Right cardiac atrium (tissue), 5 donors: Measurements from ENCODE around the gene TCEAL7. TPM values are rescaled to one million over a fixed set of nuclear protein-coding genes. Genes with fewer than 3 reads are reported as not detected.
A peak's percentile ranks its signal among the peaks of the same experiment; 100 is the strongest.
"Not testable (repeated sequence)": the region's sequence is repeated elsewhere in the genome, so short reads cannot be mapped to it uniquely, and the experiment has no call there.

Source experiments
- ATAC-seq, 2 donors: fragments of 200-7000 bp; cut with Tn5 transposase; one replicate each; pipeline versions ENCODE4 v1.8.0 to v1.9.1; 2020; ENCODE audit warnings: moderate library complexity in 2 of 2, mild to moderate bottlenecking in 1 of 2
- DNase-seq, 3 donors: peaks; one replicate each; pipeline ENCODE4 v3.0.0-alpha.2; 2020
- H3K27ac ChIP-seq: one replicate; pipeline ENCODE4 v1.5.1; 2013; ENCODE audit warnings: mild to moderate bottlenecking, low read length, control low read depth, moderate library complexity
- H3K27me3 ChIP-seq: one replicate; pipeline ENCODE4 v1.6.1; 2013; ENCODE audit not compliant: control insufficient read depth, insufficient read depth
- H3K4me1 ChIP-seq: one replicate; pipeline ENCODE4 v1.6.1; 2013; ENCODE audit warnings: low read length; ENCODE audit not compliant: control insufficient read depth, insufficient read depth
- H3K4me3 ChIP-seq: one replicate; pipeline ENCODE4 v1.5.1; 2013; ENCODE audit warnings: low read length, control low read depth
- H3K9me3 ChIP-seq: one replicate; pipeline ENCODE4 v1.6.1; 2013; ENCODE audit warnings: low read length; ENCODE audit not compliant: control insufficient read depth
- WGBS: extraction: QIAGEN DNeasy Blood & Tissue Kit; methylation state at CpG from one replicate; pipeline ENCODE4 v1.1.7; 2013; 5-methylcytosine and 5-hydroxymethylcytosine counted together
- intact Hi-C, 4 donors: fragments of 100-400 bp; cut with DNase I; formaldehyde crosslinking; loops; one replicate each; pipeline versions ENCODE4 v1.11.0 to v1.14.0; 2022 to 2023
- long read RNA-seq, 4 donors: library from polyadenylated mRNA; unstranded; transcript quantifications; one replicate each; pipeline ENCODE4 v2.0.0, GENCODE V29; 2020 to 2021
- polyA plus RNA-seq: library from polyadenylated mRNA; stranded (reverse); fragments of 200-250 nt; gene quantifications from one replicate; pipeline ENCODE4 v1.2.3, GENCODE V29; 2013
- total RNA-seq, 4 donors: library from RNA; stranded (reverse); fragmentation: NEBNext Ultra II Directional; extraction: Animal tissue kit (Norgen Biotek cat#: 25700); gene quantifications; one replicate each; pipeline ENCODE4 v1.2.1, GENCODE V29; 2021
- donor health status: healthy with polysubstance abuse.
- donor health status: DM: no; HTN: yes; CAD: no.
- donor health status: DM: no; HTN: no; CAD: no.
- donor health status: DM: no; HTN: yes; CAD: no; lungs with severe emphysema.
- donor health status: DM: yes; HTN: yes; CAD: no.

TCEAL7 gene, protein sequence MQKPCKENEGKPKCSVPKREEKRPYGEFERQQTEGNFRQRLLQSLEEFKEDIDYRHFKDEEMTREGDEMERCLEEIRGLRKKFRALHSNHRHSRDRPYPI
- total RNA-seq (1 to 10 TPM; 8.0 to 9.7 (median 8.9) TPM), polyA plus RNA-seq (12.3 TPM)
- long read RNA-seq, donor 1, partial matches to known transcripts = 0 of 4 reads
- long read RNA-seq, donor 1, other reads (novel, unspliced or antisense) = 0 of 4 reads
- long read RNA-seq, donor 2, partial matches to known transcripts = 1 of 1 reads
- long read RNA-seq, donor 2, other reads (novel, unspliced or antisense) = 0 of 1 reads
- long read RNA-seq, donor 3, transcript TCEAL7-201 (3 exons, 1,177 nt) = major isoform, 5 of 6 reads
- long read RNA-seq, donor 3, partial matches to known transcripts = 1 of 6 reads
- long read RNA-seq, donor 3, other reads (novel, unspliced or antisense) = 0 of 6 reads
- long read RNA-seq, donor 4, partial matches to known transcripts = 0 of 2 reads
- long read RNA-seq, donor 4, other reads (novel, unspliced or antisense) = 0 of 2 reads

DNA sequence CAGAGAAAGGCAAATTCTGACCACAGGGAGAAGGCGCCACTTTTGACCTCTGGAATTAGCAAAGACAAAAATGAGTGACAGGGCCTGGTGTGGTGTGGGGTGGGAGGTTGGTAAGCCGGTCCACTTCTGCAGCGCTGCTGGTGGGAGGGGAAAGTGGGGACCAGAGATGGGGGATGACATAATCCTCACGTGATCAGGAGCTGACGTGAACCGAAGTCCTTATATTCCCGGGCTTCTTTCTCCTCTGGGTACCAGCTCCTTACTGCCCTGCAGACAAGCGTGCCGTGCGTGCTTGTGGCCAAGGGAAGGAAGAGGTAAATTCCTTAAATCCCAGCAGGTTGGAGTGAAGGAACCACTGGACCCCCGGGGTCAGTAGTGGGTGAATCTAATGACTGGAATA, at the start of gene TCEAL7:
TCEAL7 (plus strand) TSS at position 249 of the 400 bp plus-strand sequence. CDS start 1,165 bp downstream, outside the sequence.
- WGBS = 21% methylated on average over 11 of the region's 11 CpGs
- ATAC-seq (peak; percentile 77 to 88), DNase-seq (peak in 1 of 3 donors; percentile 57)
- intact Hi-C loops = no loop called here
- no peaks in the 10 kb centered on the region for H3K4me1 ChIP-seq
- no peaks in the 10 kb centered on the region for H3K27me3 ChIP-seq
- H3K27ac ChIP-seq = no peak within 1 kb of the TSS
- H3K4me3 ChIP-seq = peak within 1 kb of the TSS; percentile 70
- no peaks in the 10 kb centered on the region for H3K9me3 ChIP-seq

DNA sequence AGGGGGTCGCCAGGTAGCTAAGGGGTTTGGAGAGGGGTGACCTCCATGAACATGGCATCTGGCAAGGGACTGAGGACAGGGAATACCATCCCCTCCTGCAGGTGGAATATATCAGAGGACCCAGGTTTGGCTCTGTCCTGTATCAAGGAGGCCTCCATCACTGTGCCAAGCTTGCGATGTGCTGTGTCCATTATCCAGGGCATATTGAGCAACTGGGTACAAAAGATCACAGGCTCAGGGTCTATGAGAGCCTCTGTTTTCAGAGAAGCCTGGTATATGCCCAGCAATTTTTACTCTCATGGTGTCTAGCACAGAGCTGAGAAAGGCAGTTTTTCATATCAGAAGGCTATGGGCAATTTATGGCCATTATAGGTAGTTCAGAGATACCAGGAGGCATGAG, 36.9 kb upstream of the TCEAL7 start:
- intact Hi-C loops = no loop called here
- DNase-seq = no peak

DNA sequence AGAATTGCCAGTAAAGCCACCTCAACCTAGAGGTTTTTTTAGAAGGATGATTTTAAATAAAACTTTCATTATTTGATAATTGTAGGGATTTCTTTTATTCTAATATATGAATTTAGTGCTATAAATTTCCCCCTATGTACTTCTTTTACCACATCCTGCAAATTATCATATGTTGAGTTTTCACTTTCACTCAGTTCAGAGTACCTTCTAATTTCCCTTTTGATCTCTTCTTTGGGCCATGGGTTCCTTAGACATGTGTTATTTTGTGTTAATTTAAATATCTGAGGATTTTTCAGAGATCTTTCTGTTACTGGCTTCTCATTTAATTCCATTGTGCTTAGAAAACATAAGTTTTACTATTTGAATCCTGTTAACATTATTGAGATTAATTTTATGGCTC, 25.3 kb upstream of the TCEAL7 start:
- Histone ChIP-seq H3K4me1 (no peaks in the 10 kb centered on the region), H3K4me3 (no peak overlapping the region), H3K27me3 (no peaks in the 10 kb centered on the region), H3K27ac (no peak overlapping the region), H3K9me3 (no peaks in the 10 kb centered on the region)
- intact Hi-C loops = no loop called here
- no peak for ATAC-seq
- no peak for DNase-seq

More for the DNA sequence above, 36.9 kb upstream of the TCEAL7 start:
- Histone ChIP-seq H3K4me1 (no peaks in the 10 kb centered on the region), H3K27me3 (no peaks in the 10 kb centered on the region), H3K27ac (no peak overlapping the region), H3K9me3 (no peaks in the 10 kb centered on the region), H3K4me3 (no peak overlapping the region)
- no peak for ATAC-seq
- WGBS = 92% methylated on average over 2 of the region's 2 CpGs

DNA sequence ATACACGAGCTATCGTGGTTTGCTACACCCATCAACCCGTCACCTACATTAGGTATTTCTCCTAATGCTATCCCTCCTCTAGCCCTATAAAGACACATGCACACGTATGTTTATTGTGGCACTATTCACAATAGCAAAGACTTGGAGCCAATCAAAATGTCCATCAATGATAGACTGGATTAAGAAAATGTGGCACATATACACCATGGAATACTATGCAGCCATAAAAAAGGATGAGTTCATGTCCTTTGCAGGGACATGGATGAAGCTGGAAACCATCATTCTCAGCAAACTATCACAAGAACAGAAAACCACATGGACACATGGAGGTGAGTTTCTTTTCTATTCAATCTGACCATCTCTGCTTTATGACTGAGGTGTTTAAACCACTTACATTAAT, 24.4 kb upstream of the TCEAL7 start:
- intact Hi-C loops = not testable (repeated sequence)
- 87% methylated on average over 4 of the region's 4 CpGs for WGBS

DNA sequence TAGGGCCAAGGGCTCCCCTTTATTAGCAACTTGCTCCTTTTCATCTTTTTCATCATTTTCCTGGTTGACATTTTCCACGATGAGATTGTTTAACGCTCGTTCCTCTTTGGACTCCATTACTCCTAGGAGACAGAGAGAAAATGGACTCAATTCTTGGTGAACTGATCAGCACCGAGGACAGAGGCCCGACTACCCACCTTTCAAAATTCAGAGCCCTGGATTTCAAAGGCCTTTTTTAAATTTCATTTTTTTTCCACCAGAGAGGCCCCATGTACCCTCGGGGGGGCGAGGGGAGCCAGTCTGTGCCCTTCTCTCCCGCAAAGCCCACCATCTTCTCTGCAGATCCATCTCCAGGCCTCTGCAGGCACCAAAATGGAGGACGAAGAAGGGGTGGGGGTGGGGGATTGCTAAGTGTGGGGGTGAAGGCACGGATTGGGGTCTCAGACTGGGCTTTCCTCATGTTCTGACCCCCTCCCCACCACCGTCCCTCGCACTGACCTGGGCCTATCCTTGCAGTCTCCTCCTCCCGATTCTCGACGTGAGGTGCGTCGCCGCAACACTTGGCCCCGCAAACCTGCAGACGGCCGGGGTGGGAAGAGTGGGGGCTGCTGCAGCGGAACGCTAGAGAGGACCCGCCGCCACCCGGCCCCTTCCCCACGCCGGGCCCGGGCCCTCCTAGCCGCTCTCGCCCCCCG, 20.0 kb upstream of the TCEAL7 start:
- ATAC-seq (no peak), DNase-seq (no peak)
- no peak overlapping the region for H3K27ac ChIP-seq
- H3K4me3 ChIP-seq = peak overlapping the region; percentile 37
- H3K4me1 ChIP-seq = no peaks in the 10 kb centered on the region
- intact Hi-C loops = no loop called here
- WGBS = 18% methylated on average over 32 of the region's 32 CpGs
- H3K9me3 ChIP-seq = no peaks in the 10 kb centered on the region
- no peaks in the 10 kb centered on the region for H3K27me3 ChIP-seq

More for the DNA sequence above, 24.4 kb upstream of the TCEAL7 start:
- not testable (repeated sequence) for DNase-seq, ATAC-seq, H3K4me3 ChIP-seq, H3K27ac ChIP-seq, H3K9me3 ChIP-seq, H3K4me1 ChIP-seq, H3K27me3 ChIP-seq

DNA sequence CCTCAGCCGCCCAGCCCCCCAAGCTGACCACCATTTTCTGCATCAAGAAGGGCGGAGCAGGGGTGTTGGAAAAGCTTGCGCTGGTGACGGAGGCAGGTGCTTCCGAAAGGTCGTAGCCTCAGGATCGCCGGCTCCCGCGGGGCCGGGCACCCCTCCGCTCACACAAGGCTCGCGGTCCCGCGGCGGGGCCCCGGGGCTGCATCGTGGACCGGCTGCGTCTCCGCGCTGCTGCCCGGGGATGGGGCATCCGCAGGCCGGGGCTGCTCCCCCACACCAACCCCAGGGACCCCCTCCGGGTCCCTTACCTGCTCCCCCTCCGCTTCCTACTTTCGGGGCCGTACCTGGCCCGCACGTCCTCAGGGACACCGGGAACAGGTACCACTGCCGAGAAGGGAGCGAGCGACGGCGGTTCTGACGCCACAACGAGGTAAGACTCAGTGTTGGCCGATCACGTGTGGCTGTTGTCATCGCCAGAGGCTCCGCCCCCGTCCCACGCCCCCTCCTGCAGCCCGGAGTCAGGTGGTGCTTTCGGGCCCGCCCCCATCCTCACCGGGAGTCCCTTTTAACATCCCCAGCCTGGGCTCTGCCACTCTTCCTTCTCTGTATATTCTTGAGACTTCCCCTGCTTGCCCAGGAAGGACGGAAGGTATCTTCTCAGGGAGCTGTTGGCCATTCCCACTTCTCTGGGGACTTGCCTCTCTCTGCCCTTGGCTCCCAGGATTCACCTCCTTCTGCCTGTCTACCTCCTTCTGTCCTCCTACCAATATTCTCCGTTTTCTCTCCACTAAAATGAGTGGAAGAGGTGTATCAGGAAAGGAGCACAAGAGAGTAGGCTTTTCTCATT, 19.3 kb upstream of the TCEAL7 start, which contains the start of gene BEX2:
BEX2 (minus strand) TSS at position 436 of the 844 bp plus-strand sequence. CDS start 1,014 bp downstream, outside the sequence.
- intact Hi-C loops = no loop called here
- Histone ChIP-seq H3K4me3 (peak within 1 kb of the TSS; percentile 37), H3K9me3 (no peaks in the 10 kb centered on the region), H3K4me1 (no peaks in the 10 kb centered on the region), H3K27me3 (no peaks in the 10 kb centered on the region), H3K27ac (no peak within 1 kb of the TSS)
- peak; percentile 90 to 95 for ATAC-seq
- WGBS = 3% methylated on average over 51 of the region's 52 CpGs
- peak; percentile 44 to 86 (median 75) for DNase-seq

DNA sequence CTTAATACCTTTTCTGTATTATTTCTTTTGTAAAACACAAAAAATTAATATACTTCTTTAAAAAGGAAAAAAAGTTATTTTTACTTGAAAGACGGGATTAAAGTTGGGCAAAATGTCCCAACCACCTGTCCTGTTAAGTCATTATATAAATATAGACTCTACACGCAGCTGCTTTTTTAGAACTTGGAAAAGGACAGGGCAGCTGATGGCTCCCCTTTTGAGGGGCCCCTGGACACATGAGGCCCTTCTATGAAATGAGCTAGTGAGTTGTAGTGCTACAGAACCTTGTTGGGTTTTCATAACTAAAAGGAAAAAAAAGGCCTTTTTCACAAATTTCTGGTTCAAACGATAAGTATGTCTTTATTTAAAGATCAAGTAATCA, 18.6 kb upstream of the TCEAL7 start:
- Histone ChIP-seq H3K4me3 (no peak overlapping the region), H3K27me3 (no peaks in the 10 kb centered on the region)
- ATAC-seq = no peak

DNA sequence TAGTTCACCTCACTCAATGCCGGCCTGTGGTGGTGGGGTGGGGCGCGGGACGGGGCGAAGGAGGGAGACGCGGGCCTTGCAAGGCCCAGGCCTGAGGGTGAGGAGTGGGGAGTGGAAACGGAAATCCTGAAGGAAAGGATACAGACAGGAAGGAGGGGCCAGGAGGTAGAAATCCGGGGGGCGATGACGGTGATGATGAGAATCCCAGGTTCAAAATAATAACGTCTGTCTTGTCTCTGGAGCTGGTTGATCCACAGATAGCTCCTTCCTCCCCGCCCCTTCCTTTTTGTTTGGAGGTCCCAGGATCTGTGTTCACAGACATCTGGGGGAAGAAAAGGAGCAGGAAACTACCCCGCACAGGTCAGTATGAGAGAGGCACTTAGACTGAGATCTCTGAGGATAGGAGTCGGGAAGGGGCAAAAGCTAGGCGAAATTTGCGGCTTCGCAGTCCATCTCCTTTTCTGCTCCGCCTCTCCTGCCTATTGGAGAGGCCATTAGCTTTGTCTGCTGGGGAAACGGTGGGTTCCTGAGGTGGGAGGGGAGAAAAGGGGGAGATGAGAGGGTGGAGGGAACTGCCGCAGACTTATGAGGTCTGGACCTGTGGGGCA, 746 bp downstream of the TCEAL7 start:
- no peak overlapping the region for H3K27ac ChIP-seq
- intact Hi-C loops = no loop called here
- no peaks in the 10 kb centered on the region for H3K9me3 ChIP-seq
- no peak for DNase-seq
- WGBS = 9% methylated on average over 21 of the region's 21 CpGs
- no peaks in the 10 kb centered on the region for H3K4me1 ChIP-seq
- ATAC-seq = peak; percentile 45 to 57
- peak overlapping the region; percentile 70 for H3K4me3 ChIP-seq
- no peaks in the 10 kb centered on the region for H3K27me3 ChIP-seq

More for the DNA sequence above, 18.6 kb upstream of the TCEAL7 start:
- H3K9me3 ChIP-seq = no peaks in the 10 kb centered on the region
- DNase-seq = no peak
- WGBS = 79% methylated on average over 3 of the region's 3 CpGs
- intact Hi-C loops = no loop called here
- H3K27ac ChIP-seq = no peak overlapping the region
- no peaks in the 10 kb centered on the region for H3K4me1 ChIP-seq

DNA sequence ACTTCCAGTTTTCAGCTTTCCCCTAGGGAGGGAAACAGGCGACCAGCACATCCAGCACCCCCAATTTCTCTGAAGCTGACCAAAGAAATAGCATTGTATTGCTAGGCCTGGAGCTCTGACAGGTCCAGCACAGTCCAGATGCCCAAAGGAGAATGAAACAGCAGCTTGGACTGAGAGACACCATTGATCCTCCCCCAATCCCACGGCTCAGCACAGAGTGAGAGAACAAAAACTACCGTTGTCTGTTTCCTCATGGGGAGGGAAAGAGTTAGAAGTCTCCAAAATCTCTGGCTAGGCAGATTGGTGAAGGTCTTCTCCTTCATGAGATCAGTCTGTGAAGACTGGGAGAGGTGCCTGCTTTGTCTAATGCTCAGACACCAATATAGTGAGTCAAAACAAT, 8.6 kb downstream of the TCEAL7 start:
- no peaks in the 10 kb centered on the region for H3K27me3 ChIP-seq
- 57% methylated on average over 3 of the region's 3 CpGs for WGBS
- H3K4me1 ChIP-seq = no peaks in the 10 kb centered on the region
- no peak for DNase-seq
- intact Hi-C loops = no loop called here
- no peaks in the 10 kb centered on the region for H3K9me3 ChIP-seq
- H3K27ac ChIP-seq = no peak overlapping the region
- no peak overlapping the region for H3K4me3 ChIP-seq
- no peak for ATAC-seq

DNA sequence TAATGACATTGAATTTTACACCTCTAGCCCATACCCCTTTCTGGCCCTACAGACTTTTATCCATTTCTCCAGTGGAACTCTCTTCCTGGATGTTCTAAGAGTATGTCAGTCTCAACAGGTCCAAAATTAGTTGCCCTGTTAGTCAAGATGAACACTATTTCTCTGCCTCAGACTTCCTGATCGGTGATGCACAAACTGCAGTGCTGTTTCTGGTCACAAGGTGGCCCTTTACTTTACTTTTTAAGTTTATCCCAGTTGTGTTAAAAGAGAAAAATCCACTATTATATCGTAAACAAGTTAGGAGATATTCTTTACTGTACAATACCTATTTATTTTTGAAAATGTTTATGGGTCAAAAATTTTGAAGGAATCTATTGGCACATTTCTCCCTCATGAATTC, 13.1 kb downstream of the TCEAL7 start:
- Histone ChIP-seq H3K27ac (no peak overlapping the region), H3K4me3 (no peak overlapping the region), H3K27me3 (no peaks in the 10 kb centered on the region), H3K4me1 (no peaks in the 10 kb centered on the region), H3K9me3 (no peaks in the 10 kb centered on the region)
- intact Hi-C loops = loop anchor here (2.0 to 5.0 kb wide), 3 partner anchors 119 to 124 kb away; no protein-coding TSS in a partner anchor
- no peak for ATAC-seq
- peak in 1 of 3 donors; percentile 54 for DNase-seq
- under 1% methylated on average over 2 of the region's 2 CpGs for WGBS
